Embryonic facial prominence (tissue), 1 donor: ENCODE data around the gene PIM3.
"Not testable (repeated sequence)": the region's sequence is repeated elsewhere in the genome, so short reads cannot be mapped to it uniquely, and the experiment has no call there.

ENCODE experiments used
- DNase-seq: peaks from one replicate; pipeline ENCODE4 v3.0.0-alpha.2; 2016; ENCODE audit errors: extremely low spot score

The PIM3 gene

DNA sequence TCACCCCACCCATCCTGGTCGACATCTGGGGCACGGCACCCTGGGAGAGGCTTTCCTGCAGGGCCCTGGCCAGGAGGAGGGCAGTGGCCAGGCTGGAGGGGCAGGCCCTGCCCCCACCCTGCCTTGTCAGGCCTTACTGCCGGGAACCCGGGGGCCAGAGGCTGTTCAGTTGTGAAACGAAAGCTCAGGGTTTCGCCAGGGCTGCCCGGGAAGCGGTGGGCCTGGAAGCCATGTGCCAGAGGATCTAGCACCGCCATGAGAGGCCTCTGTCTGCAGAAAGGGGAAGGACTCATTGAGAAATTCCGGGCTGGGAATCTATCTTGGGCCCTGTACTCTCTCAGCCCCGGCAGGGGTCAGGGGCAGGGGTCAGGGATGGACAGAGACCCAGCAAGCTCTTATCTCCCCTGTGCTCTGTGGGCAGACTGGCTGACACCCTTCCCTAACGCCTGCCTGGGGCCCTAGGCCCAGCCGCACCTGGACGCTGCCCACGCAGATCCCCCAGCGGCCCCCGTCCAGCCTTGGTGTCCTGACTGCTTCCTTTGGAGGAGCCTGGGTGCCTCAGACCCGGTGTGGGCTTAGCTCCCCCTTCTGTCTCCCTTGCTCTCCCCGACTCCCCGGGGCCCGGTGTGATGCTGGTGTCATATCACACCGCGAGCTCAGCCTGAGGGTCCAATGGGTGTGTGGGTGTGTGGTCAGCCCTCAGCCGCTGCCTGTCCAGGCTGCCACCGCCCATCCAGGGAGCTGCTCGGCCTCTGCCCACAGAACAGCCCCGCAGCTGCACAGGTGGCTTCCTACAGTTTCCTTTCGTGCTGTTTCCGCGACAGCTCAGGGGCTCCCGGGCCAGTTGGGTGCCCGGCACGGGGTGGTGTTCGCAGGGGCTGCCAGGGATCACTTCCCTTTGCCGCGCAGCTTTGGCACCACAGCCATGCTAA, 6.5 kb downstream of the PIM3 start:
- DNase-seq = no peak

DNA sequence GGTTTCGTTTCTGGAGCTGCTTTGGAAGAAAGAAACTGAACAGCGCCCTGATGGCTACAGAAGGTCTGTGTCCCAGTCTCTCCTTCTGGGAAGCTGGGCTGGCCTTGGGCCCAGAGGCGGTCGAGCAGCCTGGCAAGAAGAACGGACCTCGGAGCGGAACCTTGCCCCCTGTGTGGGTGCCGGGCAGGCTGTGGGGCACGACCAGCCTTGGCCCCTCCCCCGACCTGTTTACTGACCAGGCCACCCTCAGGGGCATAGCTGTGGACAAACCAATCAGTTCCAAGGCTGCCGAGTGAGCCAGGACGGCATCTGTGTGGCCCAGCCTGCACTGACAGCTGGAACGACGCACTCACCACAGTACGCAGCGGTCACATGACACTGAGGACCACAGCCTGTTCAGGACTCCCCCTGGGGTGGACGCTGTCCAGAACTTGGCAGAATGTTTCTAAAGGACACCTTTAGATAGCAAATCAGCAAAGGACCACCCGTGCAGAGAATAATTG, 7.2 kb downstream of the PIM3 start:
- no peak for DNase-seq

DNA sequence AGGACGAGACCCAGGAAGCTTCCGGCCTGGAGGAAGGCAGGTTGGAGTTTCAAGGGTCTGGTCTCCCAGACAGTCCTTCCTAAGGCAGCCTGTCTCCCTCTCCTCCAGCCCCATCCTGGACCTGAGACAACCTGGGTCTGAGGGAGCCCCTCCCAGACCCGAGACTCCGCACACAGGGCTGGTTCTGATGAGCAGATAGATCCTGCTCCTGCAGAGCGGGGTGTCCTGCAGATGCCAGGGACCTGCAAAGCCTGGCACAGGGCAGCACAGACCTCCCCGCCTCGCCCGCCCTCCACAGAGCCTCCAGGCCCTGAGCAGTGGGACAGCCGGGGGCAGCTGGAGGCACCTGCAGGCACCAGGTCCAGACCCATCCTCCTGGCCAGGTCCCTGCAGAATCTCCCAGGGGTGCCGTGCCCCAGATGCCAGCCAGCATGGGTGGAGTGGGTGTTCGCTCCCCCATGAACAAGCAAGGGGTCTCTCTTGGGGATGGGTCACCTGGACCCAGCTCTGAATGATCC, 7.8 kb downstream of the PIM3 start:
- DNase-seq = no peak

DNA sequence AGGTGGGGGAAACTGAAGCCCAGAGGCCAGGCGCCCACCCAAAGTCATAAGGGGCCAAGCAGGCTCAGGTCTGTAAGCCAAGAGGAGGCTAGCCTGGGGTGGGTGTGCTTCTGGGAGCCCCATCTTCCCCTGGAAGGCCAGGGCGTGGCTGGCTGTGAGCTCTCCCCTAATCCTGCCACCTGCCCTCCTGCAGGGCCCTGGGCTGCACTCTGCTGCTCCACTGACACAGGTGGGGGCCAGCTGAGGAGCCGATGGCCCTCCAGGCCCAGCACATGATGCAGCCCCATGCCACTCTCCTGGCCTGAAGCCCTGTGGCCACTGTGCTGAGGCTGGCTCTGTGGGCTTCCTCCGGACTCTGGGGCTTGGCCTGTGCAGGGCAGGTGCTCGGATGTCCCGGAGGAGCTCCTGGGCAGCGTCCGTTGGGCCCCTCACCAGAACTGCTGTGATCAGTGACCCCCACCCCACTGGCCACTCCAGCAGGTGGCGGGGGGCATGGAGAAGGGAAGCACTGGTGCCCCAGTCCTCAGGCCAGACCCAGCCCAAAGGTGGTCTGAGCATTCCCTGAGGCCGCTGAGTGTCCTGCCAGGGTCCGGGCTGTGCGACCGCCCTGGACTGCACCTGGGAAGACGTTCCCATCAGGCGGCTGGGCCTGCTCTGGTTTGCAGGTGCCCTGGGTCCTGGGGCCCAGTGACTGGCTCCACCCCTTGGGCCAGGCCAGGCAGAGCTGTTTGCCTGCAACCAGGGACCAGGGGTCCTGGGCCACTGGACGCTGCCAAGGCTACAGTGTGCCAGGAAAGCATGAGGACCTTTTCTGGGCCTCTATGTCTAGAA, 8.5 kb downstream of the PIM3 start:
- DNase-seq = no peak

DNA sequence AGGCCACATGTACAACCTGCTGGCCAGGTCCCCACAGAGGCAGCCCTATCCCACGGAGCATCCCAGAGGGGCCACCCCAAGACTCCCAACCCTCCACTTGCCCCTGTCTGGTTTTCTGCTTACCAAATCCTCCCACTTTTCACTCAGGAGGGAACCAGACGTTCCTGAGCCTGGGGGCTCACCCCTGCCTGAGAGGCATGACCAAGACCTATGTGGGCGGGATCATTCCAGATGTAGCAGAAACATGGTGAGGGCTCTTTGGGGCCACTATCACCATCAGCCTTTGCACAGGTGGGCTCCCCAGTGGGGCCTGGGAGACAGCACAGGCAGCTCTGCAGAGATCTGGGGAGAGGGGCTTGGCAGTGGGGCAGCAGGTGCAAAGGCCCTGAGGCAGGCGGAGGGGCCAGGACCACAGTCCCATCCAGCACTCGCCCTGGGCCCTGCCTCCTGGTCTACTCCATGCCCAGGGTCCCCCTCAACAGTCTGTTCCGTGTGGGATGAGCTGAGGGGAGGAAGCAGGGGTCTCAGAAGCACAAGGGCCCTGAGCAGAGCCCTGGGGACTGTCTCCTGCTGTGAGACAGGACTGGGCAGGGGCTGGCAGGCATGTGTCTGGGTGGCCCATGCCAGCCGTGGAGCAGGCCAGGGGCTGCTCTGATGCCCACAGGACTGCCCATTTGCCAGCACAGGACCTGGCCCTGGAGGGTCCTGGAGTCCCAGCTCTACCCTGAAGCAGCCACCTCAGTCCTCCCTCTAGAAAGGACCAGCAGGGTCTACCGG, 9.4 kb downstream of the PIM3 start:
- DNase-seq = no peak

DNA sequence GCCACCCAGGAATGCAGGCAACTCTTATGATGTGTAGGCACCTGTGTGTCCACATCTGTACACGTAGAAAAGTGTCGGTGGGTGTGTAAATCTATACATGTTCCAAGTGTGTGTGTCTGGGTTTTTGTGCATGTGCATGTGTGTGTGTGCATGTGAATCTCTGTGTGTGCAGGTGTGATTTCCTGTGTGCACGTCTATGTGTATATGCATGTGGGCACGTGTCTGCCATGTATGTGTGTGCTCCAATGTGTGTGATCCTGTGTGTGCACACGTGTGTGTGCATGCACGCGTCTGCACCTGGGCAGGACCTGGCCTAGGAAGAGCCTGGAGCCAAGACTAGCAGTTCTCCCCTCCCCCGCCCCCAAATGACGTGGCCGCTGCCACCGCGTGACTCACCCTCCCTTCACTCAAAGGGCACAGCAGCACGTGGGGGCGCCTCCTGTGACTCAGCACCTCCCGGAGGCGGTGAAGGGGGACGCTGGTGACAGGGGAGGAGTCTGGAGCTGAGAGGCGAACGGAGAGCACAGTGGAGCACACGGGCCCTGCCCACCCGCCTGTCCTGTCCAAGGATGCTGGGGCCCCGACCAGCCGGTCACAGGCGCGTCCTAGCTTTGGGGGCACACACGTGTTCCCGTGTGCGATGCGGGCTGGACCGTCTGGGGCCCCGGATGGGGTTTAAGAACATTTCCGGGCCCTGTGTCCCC, 10.1 kb downstream of the PIM3 start:
- peak; percentile 45 for DNase-seq

DNA sequence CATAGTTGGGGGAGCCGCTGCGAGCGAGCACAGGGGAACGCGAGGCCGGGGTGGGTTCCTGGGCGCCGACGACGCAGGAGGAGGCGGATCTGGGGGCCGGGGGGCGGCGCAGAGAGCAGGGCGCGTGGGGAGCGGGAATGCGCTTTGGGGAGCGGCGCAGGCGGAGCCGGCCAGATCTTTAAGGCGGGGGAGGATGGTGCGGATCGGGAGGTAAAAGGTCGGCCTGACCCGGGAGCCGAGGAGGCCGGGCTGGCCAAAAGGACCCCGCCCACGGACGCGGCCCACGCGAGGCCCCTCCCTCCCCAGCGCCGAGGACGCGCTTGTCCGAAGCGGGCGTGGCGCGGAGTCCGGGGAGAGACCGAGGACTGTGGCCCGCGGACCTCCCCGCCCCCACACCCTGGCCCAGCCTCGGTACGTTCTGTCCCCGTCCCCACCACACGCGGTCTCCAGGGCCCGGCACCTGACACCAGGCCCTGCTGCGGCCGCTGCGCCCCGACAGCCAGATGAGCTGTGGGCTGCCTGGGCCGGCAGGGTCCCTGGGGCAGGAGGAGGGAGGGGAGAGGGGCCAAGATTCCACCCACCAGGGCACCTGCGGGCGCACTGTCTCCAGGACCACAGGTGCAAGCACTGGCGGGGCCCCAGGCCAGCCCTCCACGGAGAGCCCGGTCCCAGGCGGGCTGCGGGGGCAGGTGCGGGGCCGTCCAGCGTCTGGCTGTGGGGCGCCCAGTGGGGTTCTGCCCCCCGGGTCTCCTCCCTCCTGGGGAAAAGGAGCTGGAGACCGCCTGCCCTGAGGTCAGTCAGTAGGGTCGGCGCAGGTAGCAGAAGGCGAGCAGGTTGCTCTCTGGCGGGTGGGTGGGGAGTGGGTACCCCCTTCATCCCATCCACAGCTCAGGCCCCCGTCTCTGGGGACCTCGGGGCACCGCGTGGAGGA, 10.9 kb downstream of the PIM3 start:
- no peak for DNase-seq

DNA sequence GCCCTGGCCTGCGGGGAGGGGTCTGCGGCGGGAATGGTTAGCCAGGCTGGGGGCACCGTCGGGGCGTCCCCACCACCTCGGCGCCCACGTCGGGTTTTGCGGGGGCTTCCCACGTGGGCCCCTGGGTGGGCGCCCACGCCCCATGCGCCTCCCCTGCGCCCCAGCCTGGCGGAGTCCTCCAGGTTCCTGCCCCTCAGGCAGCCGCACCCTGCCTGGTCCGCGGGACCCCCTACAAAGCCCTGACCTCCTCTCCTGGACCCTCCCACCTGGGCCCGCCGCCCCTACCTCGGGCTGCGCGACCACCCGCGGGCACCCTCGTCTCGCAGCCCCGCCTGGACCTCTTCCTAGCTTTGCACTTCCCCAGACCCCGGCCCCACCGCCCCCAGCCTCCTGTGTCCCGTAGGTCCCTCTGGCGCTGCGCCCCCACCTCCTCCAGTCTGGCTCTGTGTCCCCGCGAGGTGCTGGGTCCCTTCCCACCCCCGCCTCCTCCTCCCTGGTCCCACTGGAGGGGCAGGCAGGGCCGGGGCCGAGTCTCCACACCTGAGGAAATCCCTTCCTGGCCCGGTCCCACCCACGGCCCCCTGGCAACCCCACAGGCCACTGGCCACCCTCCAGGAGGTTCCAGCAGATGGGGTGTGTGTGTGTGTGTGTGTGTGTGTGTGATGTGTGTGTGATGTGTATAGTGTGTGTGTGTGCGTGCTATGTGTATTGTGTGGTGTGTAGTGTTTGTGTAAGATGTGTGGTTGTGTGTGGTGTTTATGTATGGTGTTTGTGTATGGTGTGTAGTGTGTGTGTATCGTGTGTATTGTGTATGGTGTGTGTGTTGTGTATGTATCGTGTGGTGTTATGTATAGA, 11.8 kb downstream of the PIM3 start:
- no peak for DNase-seq

DNA sequence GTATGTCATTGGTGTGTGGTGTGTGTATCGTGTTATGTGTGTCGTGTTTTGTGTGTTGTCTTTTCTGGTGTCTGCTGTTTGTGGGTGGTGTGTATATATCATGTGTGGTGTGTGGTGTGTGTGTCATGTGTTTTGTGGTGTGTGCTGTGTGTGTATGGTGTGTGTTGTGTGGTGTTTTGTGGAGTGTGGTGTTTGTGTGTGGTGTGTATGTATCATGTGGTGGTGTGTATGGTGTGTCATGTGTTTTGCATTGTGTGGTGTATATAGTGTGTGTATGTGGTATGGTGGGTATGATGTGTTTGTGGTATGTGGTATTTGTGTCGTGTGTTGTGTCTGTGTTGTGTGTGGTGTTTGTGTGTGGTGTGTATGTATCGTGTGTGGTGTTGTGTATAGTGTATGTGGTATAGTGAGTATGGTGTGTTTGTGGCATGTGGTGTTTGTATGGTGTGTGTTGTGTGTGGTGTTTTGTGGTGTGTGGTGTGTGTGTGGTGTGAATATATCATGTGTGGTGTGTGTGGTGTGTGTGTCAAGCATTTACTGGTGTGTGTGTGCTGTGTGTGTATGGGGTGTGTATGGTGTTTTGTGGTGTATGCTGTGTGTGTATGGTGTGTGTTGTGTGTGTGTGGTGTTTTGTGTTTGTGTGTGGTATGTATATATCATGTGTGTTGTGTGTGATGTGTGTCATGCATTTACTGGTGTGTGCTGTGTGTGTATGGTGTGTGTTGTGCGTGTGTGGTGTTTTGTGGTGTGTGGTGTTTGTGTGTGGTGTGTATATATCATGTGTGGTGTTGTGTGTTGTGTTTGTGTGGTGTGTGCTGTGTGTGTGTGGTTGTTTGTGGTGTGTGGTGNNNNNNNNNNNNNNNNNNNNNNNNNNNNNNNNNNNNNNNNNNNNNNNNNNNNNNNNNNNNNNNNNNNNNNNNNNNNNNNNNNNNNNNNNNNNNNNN, 12.7 kb downstream of the PIM3 start:
- DNase-seq = no peak

DNA sequence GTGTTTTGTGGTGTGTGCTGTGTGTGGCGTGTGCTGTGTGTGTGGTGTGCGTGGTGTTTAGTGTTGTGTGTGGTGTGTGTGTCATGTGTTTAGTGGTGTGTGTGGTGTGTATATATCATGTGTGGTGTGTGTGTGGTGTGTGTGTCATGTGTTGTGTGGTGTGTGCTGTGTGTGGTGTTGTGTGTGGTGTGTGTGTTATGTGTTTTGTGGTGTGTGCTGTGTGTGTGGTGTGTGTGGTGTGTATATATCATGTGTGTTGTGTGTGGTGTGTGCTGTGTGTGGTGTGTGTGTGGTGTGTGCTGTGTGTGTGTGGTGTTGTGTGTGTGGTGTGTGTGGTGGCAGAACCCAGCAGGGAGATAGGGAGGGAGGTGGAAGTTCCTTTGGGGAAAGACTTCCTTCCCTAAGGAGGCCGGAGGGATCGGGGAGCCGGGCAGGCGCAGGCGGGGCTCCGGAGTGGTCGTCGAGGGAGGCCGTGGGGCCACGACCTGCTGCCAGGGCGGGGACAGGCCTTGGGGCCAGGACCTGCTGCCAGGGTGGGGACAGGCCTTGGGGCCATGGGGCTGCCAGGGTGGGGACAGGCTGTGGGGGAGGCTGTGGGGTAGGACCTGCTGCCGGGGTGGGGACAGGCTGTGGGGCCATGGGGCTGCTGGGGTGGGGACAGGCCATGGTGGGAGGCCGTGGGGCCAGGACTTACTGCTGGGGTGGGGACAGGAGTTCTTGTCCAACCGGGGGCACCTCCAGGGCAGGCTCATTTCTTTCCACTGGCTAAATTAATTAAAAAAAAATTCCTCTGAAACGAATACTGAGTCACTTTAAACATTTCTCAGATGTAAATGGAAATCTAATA, 15.2 kb downstream of the PIM3 start:
- no peak for DNase-seq

DNA sequence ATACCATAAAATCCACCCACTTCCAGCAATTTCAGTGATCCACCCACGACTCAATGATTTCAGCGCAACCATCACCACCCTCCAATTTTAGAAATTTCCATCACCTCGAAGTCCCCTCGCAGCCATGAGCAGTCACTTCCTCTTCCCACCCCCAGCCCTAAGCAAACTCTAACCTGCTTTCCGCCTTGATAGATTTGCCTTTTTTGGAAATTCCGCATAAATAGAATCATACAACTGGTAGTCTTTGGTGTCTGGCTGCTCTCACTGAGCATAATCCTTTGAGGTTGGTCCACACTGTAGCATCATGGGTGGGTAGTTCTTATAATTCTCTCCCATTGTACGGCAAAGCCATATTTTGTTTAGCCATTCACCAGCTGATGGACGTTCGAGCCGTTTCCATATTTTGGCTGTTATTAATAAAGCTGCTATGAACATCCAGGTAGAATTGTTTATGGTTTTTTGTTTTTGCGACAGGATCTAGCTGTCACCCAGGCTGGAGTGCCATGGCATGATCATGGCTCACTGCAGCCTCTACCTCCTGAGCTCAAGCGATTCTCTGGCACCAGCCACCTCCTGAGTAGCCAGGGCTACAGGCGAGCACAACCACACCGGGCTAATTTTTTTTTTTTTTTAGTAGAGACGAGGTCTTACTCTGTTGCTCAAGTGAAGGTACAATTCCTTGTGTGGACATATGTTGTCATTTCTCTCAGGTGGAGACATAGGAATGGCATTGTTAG, 16.0 kb downstream of the PIM3 start:
- no peak for DNase-seq

DNA sequence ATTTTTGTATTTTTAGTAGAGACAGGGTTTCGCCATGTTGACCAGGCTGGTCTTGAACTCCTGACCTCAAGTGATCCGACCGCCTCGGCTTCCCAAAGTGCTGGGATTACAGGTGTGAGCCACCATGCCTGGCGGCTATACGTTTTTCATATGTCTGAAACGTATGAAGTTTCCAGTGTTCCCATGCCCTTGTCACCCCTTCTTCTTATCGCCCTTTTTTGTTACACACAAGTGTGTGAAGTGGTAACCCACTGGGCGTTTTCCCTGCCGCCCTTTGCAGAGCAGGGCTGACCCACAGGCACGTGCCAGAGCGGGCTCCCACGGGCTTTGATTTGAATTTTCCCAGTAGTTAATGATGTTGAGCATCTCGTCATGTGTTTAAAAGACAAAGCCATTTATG, 17.0 kb downstream of the PIM3 start:
- DNase-seq = no peak

DNA sequence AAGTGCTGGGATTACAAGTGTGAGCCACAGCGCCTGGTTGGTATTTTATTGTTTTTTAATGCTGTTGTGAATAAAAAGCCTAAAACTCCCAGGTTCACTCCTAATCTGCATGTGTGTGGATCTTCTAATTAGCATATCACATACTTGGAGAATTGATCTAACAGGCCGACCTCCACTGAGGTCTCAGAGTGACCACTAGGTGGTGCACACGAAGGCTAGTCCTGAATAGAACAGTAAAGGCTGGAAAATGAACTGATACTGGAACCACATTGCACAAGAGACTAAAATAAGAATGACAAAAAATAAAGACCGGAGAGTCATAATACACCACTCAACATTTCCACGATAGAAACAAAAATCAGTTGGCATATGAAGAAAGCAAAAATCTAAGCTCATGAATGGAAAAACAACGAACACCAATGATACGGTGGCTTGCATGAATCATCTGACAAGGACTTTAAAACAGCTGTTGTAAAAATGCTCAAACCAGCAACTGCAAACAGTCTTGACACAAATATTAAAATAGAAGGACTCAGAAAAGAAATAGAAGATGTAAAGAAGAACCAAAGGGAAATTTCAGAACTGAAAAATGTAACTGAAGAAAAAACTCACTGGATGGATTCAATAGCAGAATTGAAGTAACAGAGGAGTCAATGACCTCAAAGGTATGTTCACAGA, 19.2 kb downstream of the PIM3 start:
- DNase-seq = no peak

DNA sequence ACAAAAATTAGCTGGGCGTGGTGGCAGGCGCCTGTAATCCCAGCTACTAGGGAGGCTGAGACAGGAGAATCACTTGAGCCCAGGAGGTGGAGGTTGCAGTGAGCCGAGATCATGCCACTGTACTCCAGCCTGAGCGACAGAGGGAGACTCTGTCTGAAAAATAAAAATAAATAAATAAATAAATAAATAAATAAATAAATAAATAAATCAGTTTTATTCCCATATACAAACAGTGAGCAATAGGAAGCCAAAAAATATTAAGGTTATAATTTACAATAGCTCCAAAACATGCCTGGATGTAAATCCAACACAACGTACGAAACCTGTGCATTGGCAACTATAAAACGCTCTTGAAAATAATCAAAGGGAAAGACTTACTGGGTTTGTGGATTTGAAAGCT, 21.2 kb downstream of the PIM3 start:
- not testable (repeated sequence) for DNase-seq
